Mesothelial cell of epicardium (in vitro differentiated cells): ENCODE results near the gene NPAS2. TPM values are rescaled to one million over a fixed set of nuclear protein-coding genes. Genes with fewer than 3 reads are reported as not detected.

Source experiments
- DNase-seq, 2 experiments: peaks; one replicate each; pipeline ENCODE4 v3.0.0; 2021; ENCODE audit warnings: low spot score in 2 of 2; ENCODE audit not compliant: unreplicated experiment in 2 of 2
- H3K27ac Mint-ChIP-seq: 2 replicates; pipeline ENCODE4 v1.8.0; 2021; ENCODE audit warnings: mixed read lengths
- H3K27me3 Mint-ChIP-seq: 2 replicates; pipeline ENCODE4 v1.8.0; 2021; ENCODE audit warnings: low read depth, mixed read lengths
- H3K36me3 Mint-ChIP-seq: 2 replicates; pipeline ENCODE4 v1.8.0; 2021; ENCODE audit warnings: mixed read lengths
- H3K4me1 Mint-ChIP-seq: 2 replicates; pipeline ENCODE4 v1.8.0; 2021; ENCODE audit warnings: mixed read lengths
- H3K4me3 Mint-ChIP-seq: 2 replicates; pipeline ENCODE4 v1.8.0; 2021; ENCODE audit warnings: mild to moderate bottlenecking, moderate library complexity, mixed read lengths
- H3K9me3 Mint-ChIP-seq: 2 replicates; pipeline ENCODE4 v1.8.0; 2021; ENCODE audit warnings: mixed read lengths
- total RNA-seq: library from RNA; stranded (reverse); gene quantifications from 3 replicates; pipeline ENCODE4 v1.2.1, GENCODE V29; 2021
- TF ChIP-seq, protein P1 (sequence below): fragments of 200-600 bp; sonication (generic); IDR thresholded peaks from one replicate; pipeline ENCODE4 v1.5.0; 2021; ENCODE audit warnings: antibody characterized with exemption; ENCODE audit not compliant: unreplicated experiment

The NPAS2 gene
- total RNA-seq, 1 donor from 2014 or later, result 5.4 TPM

DNA sequence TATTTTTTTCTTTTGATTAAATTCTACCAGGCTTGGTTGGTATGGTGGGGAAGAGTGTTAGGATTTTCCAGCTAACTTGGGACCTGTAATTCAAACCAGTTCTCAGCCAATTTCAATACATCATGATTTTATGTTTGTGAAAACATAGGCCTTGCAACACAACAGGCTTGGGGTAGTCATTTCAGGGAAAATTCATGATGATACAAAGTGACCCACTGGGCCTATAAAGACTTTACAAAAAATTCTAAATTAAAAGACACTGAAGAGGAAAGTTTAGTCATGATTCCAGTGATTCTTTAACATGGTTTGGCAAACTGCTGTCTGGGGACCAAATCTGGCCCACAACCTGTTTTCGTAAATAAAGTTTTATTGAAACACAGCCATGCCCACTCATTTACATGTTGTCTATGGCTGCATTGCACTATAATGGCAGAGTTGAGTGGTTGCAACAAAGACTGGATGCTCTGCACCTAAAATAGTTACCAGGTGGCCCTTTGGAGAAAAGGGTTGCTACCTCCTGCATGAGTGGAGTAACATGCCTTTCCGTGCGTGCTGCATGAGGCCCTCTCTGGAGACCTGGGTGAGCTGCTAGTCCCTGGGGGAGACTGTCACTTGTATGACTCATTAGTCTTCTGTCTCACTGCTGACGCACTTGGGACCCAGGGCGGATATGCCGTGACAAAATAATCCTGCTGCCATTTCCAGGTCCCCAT lies 73.6 kb downstream of the NPAS2 start:
- no peak for DNase-seq
- no peaks in the 10 kb centered on the region for H3K36me3 Mint-ChIP-seq

DNA sequence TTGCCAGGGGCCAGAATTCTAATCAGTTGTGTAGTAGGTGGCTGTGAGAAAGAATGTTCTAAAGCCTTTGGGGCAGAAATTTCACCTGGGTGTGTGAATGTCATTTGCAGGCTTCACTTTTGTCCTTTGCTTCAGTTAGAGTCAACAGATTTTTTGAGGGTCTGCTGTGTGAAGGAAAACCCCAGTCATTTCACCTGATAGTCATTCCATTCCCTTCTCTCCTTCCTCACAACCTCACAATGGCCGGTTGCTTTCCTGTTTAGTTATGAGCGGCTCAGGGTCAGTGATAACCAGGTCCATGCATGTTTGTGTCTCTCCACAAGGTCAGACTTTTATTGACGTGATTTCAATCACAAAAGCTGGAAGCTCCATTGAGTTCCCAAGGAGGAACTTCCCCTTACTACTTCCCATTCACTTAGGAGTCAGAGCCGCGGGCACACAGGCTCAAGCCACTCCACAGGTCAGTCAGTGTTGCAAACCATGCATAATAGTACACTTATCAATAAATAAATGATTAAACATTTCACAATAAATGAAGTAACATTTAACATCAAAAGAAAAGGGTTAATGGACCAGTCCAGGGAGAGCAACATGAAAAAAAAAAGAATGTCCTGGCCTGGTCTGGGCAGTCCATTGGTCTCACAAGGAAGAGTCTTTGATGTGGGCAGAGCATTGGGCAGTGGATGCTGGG lies 74.3 kb downstream of the NPAS2 start:
- no peaks in the 10 kb centered on the region for H3K36me3 Mint-ChIP-seq
- H3K4me1 Mint-ChIP-seq, result no peaks in the 10 kb centered on the region
- H3K27me3 Mint-ChIP-seq, result peaks cover 8% of the 10 kb centered on the region
- no peak overlapping the region for H3K27ac Mint-ChIP-seq
- no peak overlapping the region for H3K4me3 Mint-ChIP-seq
- no peak for DNase-seq
- no peaks in the 10 kb centered on the region for H3K9me3 Mint-ChIP-seq
- TF ChIP-seq, protein P1, sequence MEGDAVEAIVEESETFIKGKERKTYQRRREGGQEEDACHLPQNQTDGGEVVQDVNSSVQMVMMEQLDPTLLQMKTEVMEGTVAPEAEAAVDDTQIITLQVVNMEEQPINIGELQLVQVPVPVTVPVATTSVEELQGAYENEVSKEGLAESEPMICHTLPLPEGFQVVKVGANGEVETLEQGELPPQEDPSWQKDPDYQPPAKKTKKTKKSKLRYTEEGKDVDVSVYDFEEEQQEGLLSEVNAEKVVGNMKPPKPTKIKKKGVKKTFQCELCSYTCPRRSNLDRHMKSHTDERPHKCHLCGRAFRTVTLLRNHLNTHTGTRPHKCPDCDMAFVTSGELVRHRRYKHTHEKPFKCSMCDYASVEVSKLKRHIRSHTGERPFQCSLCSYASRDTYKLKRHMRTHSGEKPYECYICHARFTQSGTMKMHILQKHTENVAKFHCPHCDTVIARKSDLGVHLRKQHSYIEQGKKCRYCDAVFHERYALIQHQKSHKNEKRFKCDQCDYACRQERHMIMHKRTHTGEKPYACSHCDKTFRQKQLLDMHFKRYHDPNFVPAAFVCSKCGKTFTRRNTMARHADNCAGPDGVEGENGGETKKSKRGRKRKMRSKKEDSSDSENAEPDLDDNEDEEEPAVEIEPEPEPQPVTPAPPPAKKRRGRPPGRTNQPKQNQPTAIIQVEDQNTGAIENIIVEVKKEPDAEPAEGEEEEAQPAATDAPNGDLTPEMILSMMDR, result no peak

More for the DNA sequence above, 73.6 kb downstream of the NPAS2 start:
- no peak overlapping the region for H3K27ac Mint-ChIP-seq
- TF ChIP-seq, protein P1, result no peak
- no peaks in the 10 kb centered on the region for H3K4me1 Mint-ChIP-seq
- H3K9me3 Mint-ChIP-seq, result no peaks in the 10 kb centered on the region
- no peak overlapping the region for H3K4me3 Mint-ChIP-seq
- peaks cover 8% of the 10 kb centered on the region for H3K27me3 Mint-ChIP-seq

DNA sequence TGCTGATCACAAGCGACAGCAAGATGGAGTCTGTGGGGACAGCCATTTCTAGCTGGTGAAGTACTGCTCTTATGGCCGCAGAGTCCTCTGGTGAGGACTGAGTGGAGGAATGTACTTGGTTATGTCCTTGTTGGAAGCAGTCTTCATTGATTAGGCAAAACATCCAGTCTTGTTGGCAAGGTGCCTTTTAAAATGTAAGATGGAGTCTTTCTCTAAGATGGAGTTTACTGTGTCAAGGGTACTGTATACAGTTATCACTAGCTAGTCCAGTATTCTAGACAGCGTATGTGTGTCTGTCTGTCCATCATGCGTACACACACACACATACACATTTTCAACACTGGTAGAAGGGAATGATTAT lies 74.8 kb downstream of the NPAS2 start:
- no peak overlapping the region for H3K4me3 Mint-ChIP-seq
- no peak overlapping the region for H3K27ac Mint-ChIP-seq
- no peaks in the 10 kb centered on the region for H3K36me3 Mint-ChIP-seq
- H3K9me3 Mint-ChIP-seq, result peaks cover 3% of the 10 kb centered on the region
- TF ChIP-seq, protein P1, result no peak
- peaks cover 8% of the 10 kb centered on the region for H3K27me3 Mint-ChIP-seq
- H3K4me1 Mint-ChIP-seq, result no peaks in the 10 kb centered on the region
- DNase-seq, result no peak

DNA sequence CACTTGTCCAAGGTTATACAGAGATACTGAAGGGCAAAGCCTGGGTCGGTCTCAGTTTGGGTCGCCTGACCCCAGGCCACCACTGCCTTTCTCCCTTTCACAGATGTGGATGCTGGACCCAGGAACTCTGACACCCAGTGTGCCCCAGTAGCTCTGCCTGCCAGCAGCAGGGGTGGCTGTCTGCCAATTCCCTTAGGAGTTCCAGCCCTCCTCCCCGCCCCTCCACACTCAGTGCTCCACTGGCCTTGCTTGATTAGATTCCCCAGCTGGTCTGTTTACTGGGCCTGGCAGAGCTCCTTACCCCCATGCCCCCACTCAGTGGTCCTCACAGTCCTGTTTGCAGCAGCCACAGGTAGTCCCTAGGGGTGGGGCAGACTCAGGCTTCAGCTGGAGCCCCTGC lies 75.5 kb downstream of the NPAS2 start:
- H3K27ac Mint-ChIP-seq, result no peak overlapping the region

DNA sequence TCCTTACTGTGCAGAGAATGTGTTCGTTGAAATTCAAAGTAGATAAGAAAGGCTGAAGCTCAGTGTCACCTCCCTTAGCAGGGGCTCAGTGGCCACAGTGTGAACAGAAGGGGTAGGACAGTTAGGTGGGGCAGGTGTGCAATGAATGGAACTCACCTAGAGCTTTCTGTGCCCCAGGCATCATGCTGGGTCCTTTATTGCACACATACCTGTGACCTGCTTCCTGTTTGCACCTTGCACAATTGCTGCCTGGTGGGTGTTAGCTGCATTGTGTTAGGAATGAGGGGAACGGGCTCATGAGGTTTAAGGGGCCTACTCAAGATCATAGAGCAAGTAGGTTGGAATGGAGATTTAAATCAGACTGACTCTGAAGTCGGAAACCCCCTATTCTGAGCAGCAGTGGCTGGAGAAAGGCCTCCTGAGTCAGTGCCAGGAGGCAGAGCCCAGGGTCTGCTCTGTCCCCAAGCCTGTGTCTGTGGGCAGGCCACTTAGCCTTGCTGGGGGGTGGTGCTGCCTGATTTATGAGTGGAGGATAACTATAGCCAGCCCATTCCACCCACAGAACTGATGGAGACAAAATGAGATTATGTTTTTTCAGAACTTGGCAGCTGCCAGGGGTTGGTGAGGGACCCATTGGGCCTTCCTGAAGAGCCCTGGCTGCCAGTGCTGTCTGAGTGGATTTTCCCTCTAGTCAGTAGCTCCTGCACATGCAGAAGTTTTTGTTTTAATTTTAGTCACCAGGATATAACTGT lies 76.2 kb downstream of the NPAS2 start:
- peaks cover 15% of the 10 kb centered on the region for H3K9me3 Mint-ChIP-seq
- no peak overlapping the region for H3K4me3 Mint-ChIP-seq
- DNase-seq, result no peak
- H3K36me3 Mint-ChIP-seq, result no peaks in the 10 kb centered on the region
- H3K4me1 Mint-ChIP-seq, result no peaks in the 10 kb centered on the region
- H3K27ac Mint-ChIP-seq, result no peak overlapping the region
- H3K27me3 Mint-ChIP-seq, result peaks cover 11% of the 10 kb centered on the region
- TF ChIP-seq, protein P1, result no peak

More for the DNA sequence above, 75.5 kb downstream of the NPAS2 start:
- Mint-ChIP-seq H3K4me1 (no peaks in the 10 kb centered on the region), H3K9me3 (peaks cover 10% of the 10 kb centered on the region), H3K4me3 (no peak overlapping the region), H3K27me3 (peaks cover 8% of the 10 kb centered on the region), H3K36me3 (no peaks in the 10 kb centered on the region)
- TF ChIP-seq, protein P1, result no peak
- no peak for DNase-seq
